Measurements from ENCODE around the gene RPS6KA5. TPM values are rescaled to one million over a fixed set of nuclear protein-coding genes. Genes with fewer than 3 reads are reported as not detected.

The RPS6KA5 gene
- total and polyA plus RNA-seq, 9 of the 15 experiments (the other 6 are each of a cell fraction or from before 2014, with no cell fraction given), result 0.88 to 7.7 (median 4.7) TPM

DNA sequence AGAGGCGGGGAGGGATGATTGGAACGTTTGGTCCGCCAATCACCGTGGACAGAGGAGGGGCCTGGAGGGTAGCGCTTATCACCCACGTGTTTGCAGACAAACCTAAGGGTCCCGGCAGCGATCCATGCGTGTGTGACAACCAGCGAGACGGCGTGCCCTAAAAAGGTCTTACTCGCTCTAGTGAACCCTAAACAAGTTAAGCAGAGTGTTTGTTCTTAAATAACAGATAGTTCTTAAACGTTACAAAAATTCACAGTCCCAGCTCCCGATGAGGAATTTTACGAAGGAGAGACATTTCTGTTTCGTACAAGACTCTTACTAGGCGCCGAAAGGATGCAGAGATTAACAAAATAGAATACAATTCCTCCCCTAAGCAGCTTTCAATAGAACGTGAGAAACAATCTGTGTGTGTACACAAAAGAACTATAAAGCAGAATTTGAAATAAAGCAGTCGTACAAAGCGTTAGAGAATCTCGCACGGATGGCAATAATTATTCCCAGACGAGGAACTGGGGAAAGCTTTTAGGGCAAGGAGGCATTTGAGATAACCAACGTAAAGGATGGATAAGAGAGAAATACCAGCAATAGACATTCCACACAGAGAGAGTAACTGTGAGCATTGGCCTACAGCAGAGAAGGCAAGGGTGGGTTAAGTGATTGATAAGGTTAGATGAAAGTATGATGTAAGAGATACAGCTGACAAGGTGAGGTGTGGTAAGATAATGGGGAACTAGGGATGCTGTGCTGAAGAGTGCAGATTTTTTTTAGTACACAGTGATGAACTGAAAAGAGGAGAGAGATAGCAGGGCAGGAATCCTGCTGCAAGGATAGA, 831 bp upstream of the RPS6KA5 start (continued):
- TF ChIP-seq MGA (IDR thresholded peaks at IDR 0.05) (peak; percentile 89), ZNF316 (IDR thresholded peaks at IDR 0.05) (no peak), SIN3B (IDR thresholded peaks at IDR 0.05; ENCODE audit: low read depth) (no peak), HCFC1 (IDR thresholded peaks at IDR 0.05; ENCODE audit: low read depth, low read length) (no peak), KAT2B (IDR thresholded peaks at IDR 0.05; ENCODE audit: low read depth, low read length) (no peak), TOE1 (IDR thresholded peaks at IDR 0.05; ENCODE audit: borderline replicate concordance) (no peak), TOE1 (CRISPR knock-in tag; IDR thresholded peaks at IDR 0.05; ENCODE audit: borderline replicate concordance, low read depth) (no peak), PHB2 (IDR thresholded peaks at IDR 0.05; ENCODE audit: low read depth) (no peak), THRB (CRISPR knock-in tag; conservative IDR thresholded peaks at IDR 0.05) (no peak), NR2C2 (CRISPR knock-in tag; IDR thresholded peaks at IDR 0.05) (no peak), NR2C2 (tag; IDR thresholded peaks at IDR 0.05) (peak; percentile 8; the same call in 1 of the 2 replicates), ZNF175 (CRISPR knock-in tag; IDR thresholded peaks at IDR 0.05; ENCODE audit: low read depth) (no peak), FOXP1 (CRISPR knock-in tag; IDR thresholded peaks at IDR 0.05) (no peak), DACH1 (IDR thresholded peaks at IDR 0.05; ENCODE audit: partially characterized antibody) (no peak), GTF2F1 (IDR thresholded peaks at IDR 0.05; ENCODE audit: low read depth, low read length) (no peak), ZSCAN29 (IDR thresholded peaks at IDR 0.05) (no peak), ZNF224 (CRISPR knock-in tag; IDR thresholded peaks at IDR 0.05) (no peak), MCM3 (IDR thresholded peaks at IDR 0.05) (no peak)
